Endothelial cell of umbilical vein (primary cell): ENCODE data around the gene PIK3R4. TPM values are rescaled to one million over a fixed set of nuclear protein-coding genes. Genes with fewer than 3 reads are reported as not detected.

ENCODE experiments used
- BruUV-seq: library from RNA; stranded (reverse); fragments of 400-500 nt; replicated peaks from 2 replicates; lab custom pipeline; 2021; lab: Mats Ljungman, UMichigan
- CTCF ChIA-PET: fragments of 300-600, 350-600 bp; sonication (Branson Sonifier 250); formaldehyde crosslinking; loops from one replicate; lab custom pipeline; 2021; ENCODE audit warnings: antibody characterized with exemption, inconsistent platforms; lab: Charles Lee
- POLR2A ChIA-PET: fragments of 300-600, 350-600 bp; sonication (Branson Sonifier 250); formaldehyde crosslinking; loops from one replicate; lab custom pipeline; 2021; ENCODE audit warnings: antibody characterized with exemption, inconsistent platforms; lab: Charles Lee
- DNase-seq: peaks from one replicate; pipeline ENCODE4 v3.0.0-alpha.2; 2011; ENCODE audit warnings: low read depth, low spot score
- FAIRE-seq: peaks from 2 replicates; lab custom pipeline; 2011; peaks lifted over from hg19 to GRCh38; lab: Jason Lieb, UNC
- H2AFZ ChIP-seq: 2 replicates; pipeline ENCODE4 v1.6.0; 2012; ENCODE audit warnings: low read depth, low read length, control low read depth, inconsistent platforms
- H3K27ac ChIP-seq: 2 replicates; pipeline ENCODE4 v1.5.1; 2011; ENCODE audit warnings: low read depth, mild to moderate bottlenecking, control low read depth, low read length, moderate library complexity; ENCODE audit not compliant: insufficient read depth
- H3K27me3 ChIP-seq, 2 experiments: 2 replicates each; pipeline versions ENCODE4 v1.6.0 to v1.6.1; 2011; ENCODE audit warnings: low read length in 2 of 2, mixed read lengths in 1 of 2; ENCODE audit not compliant: control insufficient read depth in 2 of 2, insufficient read depth in 2 of 2
- H3K36me3 ChIP-seq, 2 experiments: 2 replicates in 1 of 2; 3 replicates in 1 of 2; pipeline ENCODE4 v1.5.1; 2011; ENCODE audit warnings: low read length in 2 of 2, mild to moderate bottlenecking in 1 of 2, moderate library complexity in 1 of 2; ENCODE audit not compliant: control insufficient read depth in 2 of 2, insufficient read depth in 2 of 2; ENCODE audit errors: extremely low read depth in 1 of 2
- H3K4me1 ChIP-seq: 3 replicates; pipeline ENCODE4 v1.5.1; 2011; ENCODE audit warnings: mild to moderate bottlenecking, low read length; ENCODE audit not compliant: control insufficient read depth, insufficient read depth; ENCODE audit errors: extremely low read depth
- H3K4me2 ChIP-seq: 2 replicates; pipeline ENCODE4 v1.6.1; 2011; ENCODE audit warnings: low read length, control low read depth, mixed read lengths; ENCODE audit not compliant: insufficient read depth
- H3K4me3 ChIP-seq, 3 experiments: fragments of 200-600 bp in 1 of 3; sonication (generic), shearing (Covaris generic) in 1 of 3; replicated peaks in 1 of 3; 2 replicates each; pipeline ENCODE4 v1.5.1; 2011 to 2016; ENCODE audit warnings: control low read depth in 3 of 3, low read length in 3 of 3, mild to moderate bottlenecking in 2 of 3, inconsistent platforms in 1 of 3, low read depth in 1 of 3, moderate library complexity in 1 of 3; ENCODE audit not compliant: insufficient read depth in 1 of 3
- H3K79me2 ChIP-seq: 2 replicates; pipeline ENCODE4 v1.6.0; 2012; ENCODE audit warnings: low read length, inconsistent platforms; ENCODE audit not compliant: control insufficient read depth, insufficient read depth
- H3K9ac ChIP-seq: replicated peaks from 2 replicates; pipeline ENCODE3; 2011; ENCODE audit warnings: low read length, control low read depth; ENCODE audit not compliant: insufficient read depth; ENCODE audit errors: extremely low read depth
- H3K9me1 ChIP-seq: replicated peaks from 3 replicates; pipeline ENCODE4 v1.6.0; 2011; ENCODE audit warnings: mild to moderate bottlenecking, low read length; ENCODE audit not compliant: control insufficient read depth, insufficient read depth; ENCODE audit errors: extremely low read depth
- H3K9me3 ChIP-seq: replicated peaks from 2 replicates; pipeline ENCODE4 v1.5.1; 2012; ENCODE audit warnings: low read length, inconsistent platforms; ENCODE audit not compliant: control insufficient read depth, insufficient read depth
- H4K20me1 ChIP-seq: replicated peaks from 2 replicates; pipeline ENCODE3; 2011; ENCODE audit warnings: mild to moderate bottlenecking, low read length; ENCODE audit not compliant: control insufficient read depth, insufficient read depth; ENCODE audit errors: extremely low read depth
- FOS ChIP-seq: IDR thresholded peaks from 2 replicates; pipeline ENCODE4 v1.6.1; 2011; ENCODE audit warnings: mild to moderate bottlenecking, low read length, moderate library complexity, borderline replicate concordance; ENCODE audit not compliant: insufficient read depth
- POLR2AphosphoS5 ChIP-seq: IDR thresholded peaks from 2 replicates; pipeline ENCODE4 v1.6.1; 2012; ENCODE audit warnings: low read depth, mild to moderate bottlenecking, control low read depth, low read length, moderate library complexity; ENCODE audit not compliant: insufficient read depth
- dilution Hi-C: fragments of 300-500 bp; cut with MboI; formaldehyde crosslinking; loops from one replicate; pipeline ENCODE4 v1.15.0; 2019; ENCODE audit warnings: low sequenced_read_pairs; ENCODE audit not compliant: extremely low pct_ligation_motif_present
- intact Hi-C: fragments of 100-400 bp; cut with micrococcal nuclease; formaldehyde crosslinking; loops from one replicate; pipeline ENCODE4 v1.10.0; 2022
- polyA plus RNA-seq, 4 experiments: library from polyadenylated mRNA; depleted of rRNA in 3 of 4; stranded (reverse) in 3 of 4; unstranded in 1 of 4; fragments of >200 nt; gene quantifications; 2 replicates each; pipeline versions ENCODE4 v1.2.1 to v1.2.3, GENCODE V29; 2011 to 2012; ENCODE audit warnings: missing spikeins in 1 of 4
- total RNA-seq: library from RNA; stranded (reverse); gene quantifications from 2 replicates; pipeline ENCODE4 v1.2.3, GENCODE V29; 2021
- TF ChIP-seq, protein P1 (sequence below), 2 donors: IDR thresholded peaks; 1 replicate in 1 of 2; 2 replicates in 1 of 2; pipeline ENCODE4 v1.5.1; 2011; ENCODE audit warnings: low read length in 2 of 2, mild to moderate bottlenecking in 2 of 2, moderate library complexity in 2 of 2, control low read depth in 1 of 2, inconsistent platforms in 1 of 2, low read depth in 1 of 2; ENCODE audit not compliant: insufficient read depth in 1 of 2; ENCODE audit errors: extremely low read depth in 1 of 2

Gene PIK3R4
- total and polyA plus RNA-seq, 2 donors (not counting 3 experiments of a cell fraction or from before 2014, with no cell fraction given): 23.0 to 43.1 TPM

DNA sequence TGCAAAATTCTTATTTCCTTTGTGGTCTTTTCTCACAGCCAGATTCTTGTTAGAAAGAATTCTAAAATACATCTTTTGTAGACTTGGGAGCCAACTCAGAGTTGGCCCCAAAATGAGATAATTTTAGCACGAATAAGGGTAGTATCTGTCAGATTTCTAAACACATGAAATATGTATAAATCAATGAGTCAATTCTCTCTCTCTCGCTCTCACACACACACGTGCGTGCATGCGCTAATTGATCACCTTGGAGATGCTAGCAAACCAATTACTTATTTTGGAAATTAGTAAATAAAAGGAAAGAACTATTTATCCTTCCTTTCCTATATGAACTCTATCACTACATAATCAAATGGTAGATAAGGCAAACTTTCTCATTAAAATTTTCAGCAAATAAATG, 32.9 kb upstream of the PIK3R4 start:
- H2AFZ ChIP-seq: no peak overlapping the region
- no peaks in the 10 kb centered on the region for H3K36me3 ChIP-seq
- POLR2A ChIA-PET: no interaction called here
- CTCF ChIA-PET: no interaction called here
- no peak overlapping the region for H3K27ac ChIP-seq
- no peaks in the 10 kb centered on the region for H3K79me2 ChIP-seq
- no peaks in the 10 kb centered on the region for H3K9me3 ChIP-seq
- DNase-seq (no peak), FAIRE-seq (no peak)
- BruUV-seq: no TSS peak
- dilution Hi-C loops (no loop called here), intact Hi-C loops (no loop called here)
- H4K20me1 ChIP-seq: no peaks in the 10 kb centered on the region
- H3K9ac ChIP-seq: no peak overlapping the region
- H3K9me1 ChIP-seq: no peaks in the 10 kb centered on the region
- TF ChIP-seq FOS (no peak), POLR2AphosphoS5 (no peak)
- no peaks in the 10 kb centered on the region for H3K4me1 ChIP-seq
- H3K27me3 ChIP-seq: peaks cover 0 to 7% of the 10 kb centered on the region in 2 experiments
- H3K4me3 ChIP-seq: no peak overlapping the region
- H3K4me2 ChIP-seq: no peak overlapping the region

DNA sequence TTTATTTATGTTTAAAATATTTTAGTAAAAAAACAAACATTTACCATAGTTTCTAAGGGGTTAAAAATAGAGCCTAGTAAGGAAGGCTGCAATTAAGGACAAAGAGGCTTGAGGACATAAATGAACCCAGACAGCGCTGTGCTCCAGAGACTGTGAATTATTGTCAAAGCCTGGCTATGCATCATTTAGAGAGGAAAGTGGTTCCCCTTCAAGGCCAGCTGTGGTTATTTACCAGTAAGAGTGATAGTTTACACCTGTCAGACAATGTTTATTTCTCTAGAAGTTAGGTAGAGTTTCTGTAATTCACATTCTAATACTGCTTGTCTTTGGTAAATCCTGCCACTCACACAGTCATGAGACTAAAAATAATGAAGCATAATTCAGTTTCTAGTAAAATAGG, 32.4 kb upstream of the PIK3R4 start:
- FAIRE-seq: no peak
- dilution Hi-C loops: no loop called here
- intact Hi-C loops: no loop called here

More for the DNA sequence above, 32.4 kb upstream of the PIK3R4 start:
- H3K36me3 ChIP-seq: no peaks in the 10 kb centered on the region
- H3K9me3 ChIP-seq: no peaks in the 10 kb centered on the region
- POLR2A ChIA-PET: no interaction called here
- TF ChIP-seq, protein P1, sequence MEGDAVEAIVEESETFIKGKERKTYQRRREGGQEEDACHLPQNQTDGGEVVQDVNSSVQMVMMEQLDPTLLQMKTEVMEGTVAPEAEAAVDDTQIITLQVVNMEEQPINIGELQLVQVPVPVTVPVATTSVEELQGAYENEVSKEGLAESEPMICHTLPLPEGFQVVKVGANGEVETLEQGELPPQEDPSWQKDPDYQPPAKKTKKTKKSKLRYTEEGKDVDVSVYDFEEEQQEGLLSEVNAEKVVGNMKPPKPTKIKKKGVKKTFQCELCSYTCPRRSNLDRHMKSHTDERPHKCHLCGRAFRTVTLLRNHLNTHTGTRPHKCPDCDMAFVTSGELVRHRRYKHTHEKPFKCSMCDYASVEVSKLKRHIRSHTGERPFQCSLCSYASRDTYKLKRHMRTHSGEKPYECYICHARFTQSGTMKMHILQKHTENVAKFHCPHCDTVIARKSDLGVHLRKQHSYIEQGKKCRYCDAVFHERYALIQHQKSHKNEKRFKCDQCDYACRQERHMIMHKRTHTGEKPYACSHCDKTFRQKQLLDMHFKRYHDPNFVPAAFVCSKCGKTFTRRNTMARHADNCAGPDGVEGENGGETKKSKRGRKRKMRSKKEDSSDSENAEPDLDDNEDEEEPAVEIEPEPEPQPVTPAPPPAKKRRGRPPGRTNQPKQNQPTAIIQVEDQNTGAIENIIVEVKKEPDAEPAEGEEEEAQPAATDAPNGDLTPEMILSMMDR (IDR thresholded peaks at IDR 0.05; ENCODE audit: extremely low read depth in 1 of 2, insufficient read depth in 1 of 2, low read depth in 1 of 2, low read length in 2 of 2): no peak
- H3K4me1 ChIP-seq: no peaks in the 10 kb centered on the region
- H4K20me1 ChIP-seq: no peaks in the 10 kb centered on the region
- no peak overlapping the region for H3K4me2 ChIP-seq
- no peak overlapping the region for H2AFZ ChIP-seq
- no peak overlapping the region for H3K4me3 ChIP-seq
- BruUV-seq: no TSS peak
- peaks cover 0 to 7% of the 10 kb centered on the region in 2 experiments for H3K27me3 ChIP-seq
- no peaks in the 10 kb centered on the region for H3K9me1 ChIP-seq
- CTCF ChIA-PET: no interaction called here
- no peak overlapping the region for H3K27ac ChIP-seq
- no peak for DNase-seq
- H3K79me2 ChIP-seq: no peaks in the 10 kb centered on the region
- H3K9ac ChIP-seq: no peak overlapping the region
